PFSK-1 (cell line): ENCODE measurements around the gene ILDR2.

Experiments
- FOXP2 ChIP-seq: optimal IDR thresholded peaks from 2 replicates; pipeline ENCODE3; 2011; ENCODE audit warnings: borderline replicate concordance, control low read depth, inconsistent platforms; ENCODE audit not compliant: insufficient read depth; ENCODE audit errors: extremely low read length, extremely low read depth
- POLR2AphosphoS5 ChIP-seq: IDR thresholded peaks from 2 replicates; pipeline ENCODE4 v1.6.1; 2012; ENCODE audit warnings: low read depth, mild to moderate bottlenecking, control low read depth, low read length, moderate library complexity
- SIN3A ChIP-seq: IDR thresholded peaks from 2 replicates; pipeline ENCODE4 v1.6.1; 2012; ENCODE audit warnings: mild to moderate bottlenecking, low read length, moderate library complexity, borderline replicate concordance; ENCODE audit not compliant: insufficient read depth
- TAF1 ChIP-seq: IDR thresholded peaks from 2 replicates; pipeline ENCODE4 v1.6.1; 2012; ENCODE audit warnings: low read length, control low read depth, borderline replicate concordance; ENCODE audit not compliant: insufficient read depth
- TF ChIP-seq, protein P1 (sequence below), 2 experiments: IDR thresholded peaks; 2 replicates each; pipeline versions ENCODE4 v1.6.1 to v1.8.0; 2011 to 2012; ENCODE audit warnings: low read depth in 2 of 2, low read length in 2 of 2, control low read depth in 1 of 2, inconsistent platforms in 1 of 2, mild to moderate bottlenecking in 1 of 2, moderate library complexity in 1 of 2; ENCODE audit not compliant: insufficient read depth in 1 of 2

Gene ILDR2

DNA sequence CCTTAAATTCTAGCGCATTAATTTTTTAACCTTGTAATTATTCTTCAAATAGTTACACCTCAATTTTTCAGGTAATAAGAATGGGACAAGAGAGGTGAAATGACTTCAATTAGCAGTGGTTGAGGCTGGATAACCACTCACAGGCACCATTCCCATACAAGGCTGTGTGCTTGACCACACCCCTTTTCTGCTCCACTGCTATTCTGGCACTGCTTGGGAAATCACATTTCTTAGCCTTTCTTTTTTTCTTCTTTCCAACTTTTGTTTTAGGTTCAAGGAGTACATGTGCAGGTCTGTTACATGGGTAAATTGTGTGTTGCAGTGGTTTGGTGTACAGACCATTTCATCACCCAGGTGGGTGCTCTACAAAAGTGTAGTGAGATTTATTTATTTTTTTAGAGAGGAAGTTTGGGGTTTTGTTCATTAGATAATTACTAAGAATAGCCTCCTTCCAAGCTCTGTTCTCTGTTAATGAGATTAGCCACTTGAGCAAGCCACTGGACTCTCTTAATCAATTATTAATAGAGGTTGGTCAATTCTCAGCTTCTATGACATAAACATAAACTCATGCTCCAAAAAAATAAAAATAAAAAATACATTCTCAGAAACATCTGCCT lies 14.4 kb downstream of the ILDR2 start:
- TF ChIP-seq FOXP2, result no peak
- no peak for TF ChIP-seq SIN3A
- TF ChIP-seq TAF1, result no peak
- no peak for TF ChIP-seq POLR2AphosphoS5
- TF ChIP-seq, protein P1, sequence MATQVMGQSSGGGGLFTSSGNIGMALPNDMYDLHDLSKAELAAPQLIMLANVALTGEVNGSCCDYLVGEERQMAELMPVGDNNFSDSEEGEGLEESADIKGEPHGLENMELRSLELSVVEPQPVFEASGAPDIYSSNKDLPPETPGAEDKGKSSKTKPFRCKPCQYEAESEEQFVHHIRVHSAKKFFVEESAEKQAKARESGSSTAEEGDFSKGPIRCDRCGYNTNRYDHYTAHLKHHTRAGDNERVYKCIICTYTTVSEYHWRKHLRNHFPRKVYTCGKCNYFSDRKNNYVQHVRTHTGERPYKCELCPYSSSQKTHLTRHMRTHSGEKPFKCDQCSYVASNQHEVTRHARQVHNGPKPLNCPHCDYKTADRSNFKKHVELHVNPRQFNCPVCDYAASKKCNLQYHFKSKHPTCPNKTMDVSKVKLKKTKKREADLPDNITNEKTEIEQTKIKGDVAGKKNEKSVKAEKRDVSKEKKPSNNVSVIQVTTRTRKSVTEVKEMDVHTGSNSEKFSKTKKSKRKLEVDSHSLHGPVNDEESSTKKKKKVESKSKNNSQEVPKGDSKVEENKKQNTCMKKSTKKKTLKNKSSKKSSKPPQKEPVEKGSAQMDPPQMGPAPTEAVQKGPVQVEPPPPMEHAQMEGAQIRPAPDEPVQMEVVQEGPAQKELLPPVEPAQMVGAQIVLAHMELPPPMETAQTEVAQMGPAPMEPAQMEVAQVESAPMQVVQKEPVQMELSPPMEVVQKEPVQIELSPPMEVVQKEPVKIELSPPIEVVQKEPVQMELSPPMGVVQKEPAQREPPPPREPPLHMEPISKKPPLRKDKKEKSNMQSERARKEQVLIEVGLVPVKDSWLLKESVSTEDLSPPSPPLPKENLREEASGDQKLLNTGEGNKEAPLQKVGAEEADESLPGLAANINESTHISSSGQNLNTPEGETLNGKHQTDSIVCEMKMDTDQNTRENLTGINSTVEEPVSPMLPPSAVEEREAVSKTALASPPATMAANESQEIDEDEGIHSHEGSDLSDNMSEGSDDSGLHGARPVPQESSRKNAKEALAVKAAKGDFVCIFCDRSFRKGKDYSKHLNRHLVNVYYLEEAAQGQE (IDR thresholded peaks at IDR 0.05; ENCODE audit: insufficient read depth in 1 of 2, low read depth in 2 of 2, low read length in 2 of 2), result no peak

DNA sequence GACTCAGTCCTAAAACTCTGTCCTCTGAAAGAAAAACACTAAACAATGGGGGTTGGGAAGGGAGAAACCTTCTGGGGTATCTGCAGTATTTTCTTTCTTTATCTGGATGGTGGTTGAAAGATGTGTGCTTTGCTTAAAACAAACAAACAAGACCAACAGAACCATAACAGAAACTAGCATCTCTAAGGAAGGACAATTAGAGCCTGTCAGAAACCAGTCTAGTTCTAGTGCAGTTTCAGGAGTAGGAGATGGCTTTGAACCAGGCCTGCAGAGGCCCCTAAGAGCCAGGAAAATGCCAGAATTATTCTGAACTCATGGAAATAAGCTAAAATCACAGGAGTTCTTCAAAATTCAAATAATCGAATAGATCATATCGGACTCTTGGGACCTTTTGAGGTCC lies 18.5 kb downstream of the ILDR2 start:
- TF ChIP-seq SIN3A, result no peak
- TF ChIP-seq, protein P1 (IDR thresholded peaks at IDR 0.05; ENCODE audit: insufficient read depth in 1 of 2, low read depth in 2 of 2, low read length in 2 of 2), result no peak
- no peak for TF ChIP-seq FOXP2
- TF ChIP-seq POLR2AphosphoS5, result no peak
- TF ChIP-seq TAF1, result no peak

DNA sequence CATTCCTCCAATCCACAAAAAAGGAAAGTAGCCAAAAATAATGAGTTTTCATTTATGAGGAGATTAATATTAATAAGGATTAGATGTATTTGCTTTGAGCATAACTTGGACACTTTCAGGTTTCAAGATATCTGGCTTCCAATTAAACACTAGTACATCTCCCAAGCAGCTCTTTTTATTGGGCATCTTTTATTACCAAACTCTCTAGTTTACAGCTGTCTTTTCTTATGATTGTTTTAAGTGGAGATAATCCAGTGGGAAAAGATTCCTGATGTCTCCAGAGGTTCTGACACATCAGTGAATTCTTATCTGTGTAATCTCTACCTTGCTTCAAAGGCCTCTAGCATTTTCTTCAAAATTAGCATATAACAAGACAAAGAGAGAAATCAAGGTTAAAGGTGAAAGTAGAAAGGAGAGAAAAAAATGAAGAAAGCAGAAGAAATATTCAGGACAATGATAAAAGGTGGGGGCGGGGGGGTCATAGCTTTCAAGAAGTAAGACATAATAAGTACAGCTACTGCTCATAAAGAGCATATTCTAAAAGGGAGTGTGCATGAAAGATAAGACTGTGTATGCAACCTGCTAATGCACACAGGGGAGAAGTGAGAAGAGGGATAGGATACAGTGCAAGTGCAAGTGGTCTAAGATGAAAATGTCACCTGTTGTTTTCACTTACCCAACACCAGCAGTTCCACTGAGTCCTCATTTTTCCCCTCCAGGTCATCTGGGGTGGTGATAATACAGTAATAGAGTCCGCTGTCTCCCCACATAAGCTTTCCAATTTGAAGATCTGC lies 19.1 kb downstream of the ILDR2 start:
- TF ChIP-seq, protein P1 (IDR thresholded peaks at IDR 0.05; ENCODE audit: insufficient read depth in 1 of 2, low read depth in 2 of 2, low read length in 2 of 2), result no peak
- no peak for TF ChIP-seq SIN3A
- no peak for TF ChIP-seq FOXP2
- TF ChIP-seq TAF1, result no peak
- TF ChIP-seq POLR2AphosphoS5, result no peak

DNA sequence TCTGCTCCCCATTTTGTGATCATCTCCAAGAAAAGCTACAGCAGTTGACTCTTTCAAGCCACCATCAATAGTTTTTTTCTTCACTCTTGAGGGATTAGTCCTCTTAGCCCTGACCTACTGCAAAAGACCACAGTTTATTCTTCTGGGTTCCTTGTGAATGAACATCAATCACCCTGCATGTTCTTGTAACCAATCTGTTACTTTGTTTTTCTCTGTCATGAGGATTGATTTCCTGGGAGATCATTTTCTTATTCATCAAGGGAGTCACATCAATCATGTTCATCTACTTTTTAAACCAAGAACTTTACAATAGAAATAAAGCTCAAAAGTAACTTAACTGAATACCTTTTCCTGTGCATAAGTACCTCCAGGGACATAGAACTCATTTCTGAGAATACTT lies 21.8 kb downstream of the ILDR2 start:
- TF ChIP-seq POLR2AphosphoS5 (no peak), TAF1 (no peak), FOXP2 (no peak), SIN3A (no peak)
- TF ChIP-seq, protein P1 (IDR thresholded peaks at IDR 0.05; ENCODE audit: insufficient read depth in 1 of 2, low read depth in 2 of 2, low read length in 2 of 2), result no peak
